HL-60 (cell line): ENCODE results near the gene CCDC6.

Experiments used
- DNase-seq, 2 experiments: peaks; one replicate each; pipeline ENCODE4 v3.0.0-alpha.2; 2010 to 2020; ENCODE audit warnings: low read depth in 1 of 2, low spot score in 1 of 2
- H3K27ac ChIP-seq: fragments of 250-450 bp; sonication (Bioruptor Pico); replicated peaks from 2 replicates; pipeline ENCODE4 v1.5.1; 2020; ENCODE audit warnings: mild to moderate bottlenecking, moderate library complexity
- H3K27me3 ChIP-seq: fragments of 250-450 bp; sonication (Bioruptor Pico); 2 replicates; pipeline ENCODE4 v1.5.1; 2021; ENCODE audit warnings: mild to moderate bottlenecking, moderate library complexity; ENCODE audit not compliant: insufficient read depth, poor library complexity, severe bottlenecking
- H3K4me3 ChIP-seq: replicated peaks from 2 replicates; pipeline ENCODE4 v1.5.1; 2011; ENCODE audit warnings: mild to moderate bottlenecking, control low read depth, low read length; ENCODE audit not compliant: insufficient read depth
- CTCF ChIP-seq: IDR thresholded peaks from one replicate; pipeline ENCODE4 v1.5.1; 2011; ENCODE audit warnings: low read length, control low read depth, inconsistent platforms; ENCODE audit not compliant: insufficient read depth
- GABPA ChIP-seq: IDR thresholded peaks from 2 replicates; pipeline ENCODE4 v1.6.1; 2012; ENCODE audit warnings: low read depth
- POLR2AphosphoS5 ChIP-seq: IDR thresholded peaks from 2 replicates; pipeline ENCODE4 v1.6.1; 2012; ENCODE audit warnings: low read depth
- REST ChIP-seq: IDR thresholded peaks from 2 replicates; pipeline ENCODE4 v1.6.1; 2012; ENCODE audit warnings: low read depth; ENCODE audit not compliant: insufficient replicate concordance
- SPI1 ChIP-seq: IDR thresholded peaks from 2 replicates; pipeline ENCODE4 v1.6.1; 2012; ENCODE audit warnings: low read depth, mild to moderate bottlenecking, borderline replicate concordance

The CCDC6 gene

GRCh38 chr10:59865101-59865500, 41.3 kb downstream of the CCDC6 start:
- Histone ChIP-seq H3K27me3 (no peaks in the 10 kb centered on the region), H3K27ac (no peak overlapping the region), H3K4me3 (no peak overlapping the region)
- TF ChIP-seq GABPA (no peak), SPI1 (no peak), POLR2AphosphoS5 (no peak), REST (no peak)
- DNase-seq = peak in 1 of 2 experiments; percentile 23

- no peak for DNase-seq
- TF ChIP-seq SPI1 = no peak
- H3K27me3 ChIP-seq = no peaks in the 10 kb centered on the region
- H3K4me3 ChIP-seq = no peak overlapping the region
- H3K27ac ChIP-seq = no peak overlapping the region
Measured at GRCh38 chr10:59864141-59864962, 42.0 kb downstream of the CCDC6 start.

GRCh38 chr10:59859570-59859969, 46.8 kb downstream of the CCDC6 start:
- TF ChIP-seq SPI1 = no peak
- TF ChIP-seq CTCF = no peak
- TF ChIP-seq GABPA = no peak
- no peak for TF ChIP-seq POLR2AphosphoS5
- TF ChIP-seq REST = no peak
- no peak for DNase-seq
- H3K27me3 ChIP-seq = no peaks in the 10 kb centered on the region
- no peak overlapping the region for H3K27ac ChIP-seq
- H3K4me3 ChIP-seq = no peak overlapping the region

- no peaks in the 10 kb centered on the region for H3K27me3 ChIP-seq
- no peak overlapping the region for H3K4me3 ChIP-seq
- TF ChIP-seq GABPA (no peak), CTCF (no peak), REST (no peak), SPI1 (no peak), POLR2AphosphoS5 (no peak)
- no peak for DNase-seq
- H3K27ac ChIP-seq = no peak overlapping the region
Measured at GRCh38 chr10:59857921-59858320, 48.4 kb downstream of the CCDC6 start.
